GM12878 (cell line): Measurements from ENCODE around the gene EMP1. TPM values are rescaled to one million over a fixed set of nuclear protein-coding genes. Genes with fewer than 3 reads are reported as not detected.

Source experiments
- ATAC-seq: fragments of 200-7000 bp; cut with Tn5 transposase; 3 replicates; pipeline ENCODE4 v1.9.1; 2020; ENCODE audit warnings: mild to moderate bottlenecking, moderate library complexity
- BruUV-seq: library from RNA; stranded (reverse); fragments of 400-500 nt; replicated peaks from 2 replicates; lab custom pipeline; 2021; lab: Mats Ljungman, UMichigan
- CTCF ChIA-PET: fragments of 300-600 bp; sonication (Branson Sonifier 250); formaldehyde crosslinking; extraction: SDS; loops from one replicate; lab custom pipeline; 2021; ENCODE audit warnings: inconsistent platforms; lab: Yijun Ruan, JAX
- POLR2A ChIA-PET: fragments of 350-600 bp; formaldehyde crosslinking; extraction: SDS; loops from one replicate; lab custom pipeline; 2021; ENCODE audit warnings: inconsistent platforms; lab: Charles Lee
- RAD21 ChIA-PET: fragments of 300-600 bp; sonication (Branson Sonifier 250); formaldehyde crosslinking; loops from one replicate; lab custom pipeline; 2023; ENCODE audit warnings: antibody characterized with exemption; ENCODE audit not compliant: unreplicated experiment; lab: Charles Lee
- SMC1A ChIA-PET: fragments of 300-600 bp; sonication (Branson Sonifier 250); formaldehyde crosslinking; loops from one replicate; lab custom pipeline; 2023; ENCODE audit not compliant: unreplicated experiment, uncharacterized antibody; lab: Charles Lee
- DNase-seq: peaks from one replicate; pipeline ENCODE4 v3.0.0-alpha.2; 2011; ENCODE audit warnings: low read depth, low spot score
- FAIRE-seq: peaks from 3 replicates; lab custom pipeline; 2011; peaks lifted over from hg19 to GRCh38; lab: Jason Lieb, UNC
- H2AFZ ChIP-seq: 2 replicates; pipeline ENCODE4 v1.6.0; 2011; ENCODE audit warnings: low read depth, low read length, control low read depth; ENCODE audit not compliant: control insufficient read depth
- H3K27ac ChIP-seq: 2 replicates; pipeline ENCODE4 v1.5.1; 2011; ENCODE audit warnings: control low read depth; ENCODE audit not compliant: control insufficient read depth, insufficient read depth
- H3K27me3 ChIP-seq, 2 experiments: replicated peaks in 1 of 2; 2 replicates each; pipeline versions ENCODE4 v1.6.0 to v1.6.1; 2011; ENCODE audit warnings: low read length in 1 of 2; ENCODE audit not compliant: control insufficient read depth in 2 of 2, insufficient read depth in 2 of 2
- H3K36me3 ChIP-seq, 2 experiments: 2 replicates each; pipeline ENCODE4 v1.5.1; 2011; ENCODE audit warnings: low read length in 1 of 2; ENCODE audit not compliant: control insufficient read depth in 2 of 2, insufficient read depth in 2 of 2
- H3K4me1 ChIP-seq: 2 replicates; pipeline ENCODE4 v1.6.1; 2011; ENCODE audit warnings: mild to moderate bottlenecking, low read length, moderate library complexity, mixed read lengths; ENCODE audit not compliant: control insufficient read depth, insufficient read depth
- H3K4me2 ChIP-seq: 2 replicates; pipeline ENCODE4 v1.6.0; 2011; ENCODE audit warnings: control low read depth; ENCODE audit not compliant: control insufficient read depth, insufficient read depth
- H3K4me3 ChIP-seq: fragments of 200-600 bp; sonication (generic); 2 replicates; pipeline ENCODE4 v1.5.1; 2016
- H3K79me2 ChIP-seq: 2 replicates; pipeline ENCODE4 v1.6.0; 2011; ENCODE audit warnings: low read length; ENCODE audit not compliant: control insufficient read depth, insufficient read depth
- H3K9ac ChIP-seq: 2 replicates; pipeline ENCODE4 v1.8.0; 2011; ENCODE audit warnings: low read length, control low read depth, mixed read lengths; ENCODE audit not compliant: control insufficient read depth, insufficient read depth
- H3K9me3 ChIP-seq: replicated peaks from 3 replicates; pipeline ENCODE4 v1.5.1; 2011; ENCODE audit warnings: mild to moderate bottlenecking, low read length; ENCODE audit not compliant: control insufficient read depth, insufficient read depth
- H4K20me1 ChIP-seq: 2 replicates; pipeline ENCODE4 v1.6.0; 2011; ENCODE audit not compliant: control insufficient read depth, insufficient read depth
- ASH2L ChIP-seq: fragments of 300-600, 200-600 bp; sonication (generic); IDR thresholded peaks from 2 replicates; pipeline ENCODE4 v1.6.1; 2017; ENCODE audit warnings: low read depth, mild to moderate bottlenecking, borderline replicate concordance
- BHLHE40 ChIP-seq, 2 experiments: fragments of 450-650 bp in 1 of 2; IDR thresholded peaks; 2 replicates each; pipeline ENCODE4 v1.6.1; 2011 to 2017; ENCODE audit warnings: low read depth in 2 of 2, borderline replicate concordance in 1 of 2, improper control_type of control experiment in 1 of 2, low read length in 1 of 2, mild to moderate bottlenecking in 1 of 2
- FOXK2 ChIP-seq: fragments of 450-650 bp; IDR thresholded peaks from 2 replicates; pipeline ENCODE4 v1.6.1; 2017; ENCODE audit warnings: mild to moderate bottlenecking, moderate library complexity
- NFIC ChIP-seq: IDR thresholded peaks from 2 replicates; pipeline ENCODE4 v1.6.1; 2012; ENCODE audit warnings: low read depth, mild to moderate bottlenecking, inconsistent platforms, low read length, moderate library complexity
- NRF1 ChIP-seq: conservative IDR thresholded peaks from 2 replicates; pipeline ENCODE4 v1.6.1; 2011; ENCODE audit warnings: mild to moderate bottlenecking, low read depth, low read length, improper control_type of control experiment
- RAD51 ChIP-seq: fragments of 450-650 bp; IDR thresholded peaks from 2 replicates; pipeline ENCODE4 v1.6.1; 2016; ENCODE audit warnings: moderate library complexity, mild to moderate bottlenecking, inconsistent platforms
- SUZ12 ChIP-seq: fragments of 200-600 bp; sonication (generic); IDR thresholded peaks from one replicate; pipeline ENCODE4 v1.6.1; 2018; ENCODE audit warnings: antibody characterized with exemption, mild to moderate bottlenecking; ENCODE audit not compliant: unreplicated experiment
- USF1 ChIP-seq: IDR thresholded peaks from 2 replicates; pipeline ENCODE4 v1.6.1; 2011; ENCODE audit warnings: borderline replicate concordance, low read depth, mild to moderate bottlenecking, moderate library complexity, mixed read lengths, low read length; ENCODE audit not compliant: insufficient read depth; ENCODE audit errors: extremely low read length
- WGBS: methylation state at CpG from one replicate; pipeline ENCODE4 v1.1.6; 2016; ENCODE audit warnings: low lambda C conversion rate; ENCODE audit not compliant: insufficient replicate concordance, insufficient coverage; ENCODE audit errors: missing lambda C conversion rate; 5-methylcytosine and 5-hydroxymethylcytosine counted together
- in situ Hi-C: fragments of 300-500 bp; cut with MboI; formaldehyde crosslinking; loops from 9 replicates; pipeline ENCODE4 v1.14.3; 2018; ENCODE audit warnings: mixed read lengths
- intact Hi-C: fragments of 100-400 bp; cut with micrococcal nuclease; formaldehyde crosslinking; loops from one replicate; pipeline ENCODE4 v1.14.2; 2022; ENCODE audit not compliant: unreplicated experiment
- polyA plus RNA-seq, 11 experiments: library from polyadenylated mRNA; depleted of rRNA in 4 of 11; unstranded in 6 of 11; stranded (reverse) in 5 of 11; fragments of >200 nt; fragmentation: Nextera tagmentation in 4 of 11; fragmentation: Illumina TruSeq in 1 of 11; extraction: Ambion mirVana in 4 of 11; extraction: Trizol in 1 of 11; gene quantifications; 1 replicate in 1 of 11; 2 replicates in 10 of 11; pipeline versions ENCODE4 v1.2.1 to v1.2.3, GENCODE V29; 2011 to 2016; ENCODE audit warnings: inconsistent platforms in 2 of 11, missing spikeins in 2 of 11, low read depth in 1 of 11
- total RNA-seq, 4 experiments: library from RNA; depleted of rRNA in 3 of 4; stranded (reverse); fragments of >200 nt in 3 of 4; fragmentation: Illumina TruSeq in 1 of 4; extraction: Trizol in 1 of 4; gene quantifications; 2 replicates each; pipeline versions ENCODE4 v1.2.1 to v1.2.3, GENCODE V29; 2013 to 2021
- TF ChIP-seq, protein P1 (sequence below): fragments of 450-650 bp; IDR thresholded peaks from 2 replicates; pipeline ENCODE4 v1.6.1; 2017; ENCODE audit warnings: mild to moderate bottlenecking, moderate library complexity

The EMP1 gene
- total and polyA plus RNA-seq, 10 of the 15 experiments (the other 5 are each of a cell fraction or from before 2014, with no cell fraction given) = 0.09 to 0.90 (median 0.25) TPM; not detected in 1

DNA sequence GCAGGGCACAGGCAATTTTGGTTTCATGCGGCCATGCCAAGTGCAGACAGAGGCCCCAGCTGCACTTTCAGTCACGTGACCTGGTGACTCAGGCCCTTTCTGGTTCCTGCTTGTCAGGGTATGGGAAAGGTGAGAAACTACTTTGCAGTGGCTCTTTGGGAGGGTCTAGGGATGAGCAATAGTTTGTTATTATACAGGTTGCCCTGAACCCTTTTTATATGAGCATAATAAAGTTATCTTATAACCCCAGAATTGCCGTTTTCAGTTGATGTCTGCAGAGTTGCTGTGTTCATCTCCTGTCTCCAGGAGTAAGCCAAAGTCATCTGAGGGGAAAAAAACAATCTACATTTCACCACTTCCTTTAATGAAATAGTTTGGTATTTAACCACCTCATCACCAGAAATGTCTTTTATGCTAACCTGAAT lies 30.9 kb upstream of the EMP1 start:
- RAD21 ChIA-PET = no interaction called here
- intact Hi-C loops (no loop called here), in situ Hi-C loops (no loop called here)
- TF ChIP-seq, protein P1, sequence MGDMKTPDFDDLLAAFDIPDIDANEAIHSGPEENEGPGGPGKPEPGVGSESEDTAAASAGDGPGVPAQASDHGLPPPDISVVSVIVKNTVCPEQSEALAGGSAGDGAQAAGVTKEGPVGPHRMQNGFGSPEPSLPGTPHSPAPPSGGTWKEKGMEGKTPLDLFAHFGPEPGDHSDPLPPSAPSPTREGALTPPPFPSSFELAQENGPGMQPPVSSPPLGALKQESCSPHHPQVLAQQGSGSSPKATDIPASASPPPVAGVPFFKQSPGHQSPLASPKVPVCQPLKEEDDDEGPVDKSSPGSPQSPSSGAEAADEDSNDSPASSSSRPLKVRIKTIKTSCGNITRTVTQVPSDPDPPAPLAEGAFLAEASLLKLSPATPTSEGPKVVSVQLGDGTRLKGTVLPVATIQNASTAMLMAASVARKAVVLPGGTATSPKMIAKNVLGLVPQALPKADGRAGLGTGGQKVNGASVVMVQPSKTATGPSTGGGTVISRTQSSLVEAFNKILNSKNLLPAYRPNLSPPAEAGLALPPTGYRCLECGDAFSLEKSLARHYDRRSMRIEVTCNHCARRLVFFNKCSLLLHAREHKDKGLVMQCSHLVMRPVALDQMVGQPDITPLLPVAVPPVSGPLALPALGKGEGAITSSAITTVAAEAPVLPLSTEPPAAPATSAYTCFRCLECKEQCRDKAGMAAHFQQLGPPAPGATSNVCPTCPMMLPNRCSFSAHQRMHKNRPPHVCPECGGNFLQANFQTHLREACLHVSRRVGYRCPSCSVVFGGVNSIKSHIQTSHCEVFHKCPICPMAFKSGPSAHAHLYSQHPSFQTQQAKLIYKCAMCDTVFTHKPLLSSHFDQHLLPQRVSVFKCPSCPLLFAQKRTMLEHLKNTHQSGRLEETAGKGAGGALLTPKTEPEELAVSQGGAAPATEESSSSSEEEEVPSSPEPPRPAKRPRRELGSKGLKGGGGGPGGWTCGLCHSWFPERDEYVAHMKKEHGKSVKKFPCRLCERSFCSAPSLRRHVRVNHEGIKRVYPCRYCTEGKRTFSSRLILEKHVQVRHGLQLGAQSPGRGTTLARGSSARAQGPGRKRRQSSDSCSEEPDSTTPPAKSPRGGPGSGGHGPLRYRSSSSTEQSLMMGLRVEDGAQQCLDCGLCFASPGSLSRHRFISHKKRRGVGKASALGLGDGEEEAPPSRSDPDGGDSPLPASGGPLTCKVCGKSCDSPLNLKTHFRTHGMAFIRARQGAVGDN = no peak
- TF ChIP-seq RAD51 (peak; percentile 81; the same call in 1 of the 2 replicates), NRF1 (no peak), SUZ12 (no peak), NFIC (no peak), ASH2L (no peak), USF1 (peak; percentile 67), FOXK2 (no peak), BHLHE40 (IDR thresholded peaks at IDR 0.05; ENCODE audit: borderline replicate concordance in 1 of 2, low read depth in 2 of 2, low read length in 1 of 2) (peak in 1 of 2 experiments; percentile 66; a peak in 2 of 4 replicates)
- Histone ChIP-seq H4K20me1 (no peaks in the 10 kb centered on the region), H3K27me3 (peaks cover 2 to 11% of the 10 kb centered on the region in 2 experiments; a peak in 3 of 4 replicates), H3K4me2 (no peak overlapping the region), H3K27ac (no peak overlapping the region), H3K36me3 (no peaks in the 10 kb centered on the region), H2AFZ (no peak overlapping the region), H3K9me3 (no peaks in the 10 kb centered on the region; the same call in 2 of the 3 replicates), H3K4me1 (no peaks in the 10 kb centered on the region), H3K79me2 (no peaks in the 10 kb centered on the region), H3K9ac (no peak overlapping the region), H3K4me3 (no peak overlapping the region)
- DNase-seq = no peak
- BruUV-seq = no TSS peak
- no peak for ATAC-seq
- WGBS = 20% methylated on average over 3 of the region's 3 CpGs
- SMC1A ChIA-PET = interaction anchor here (1.1 kb wide), 1 partner anchor 17 kb away, joined by 4 read pairs; no protein-coding TSS in a partner anchor
- CTCF ChIA-PET = no interaction called here
- FAIRE-seq = no peak
- POLR2A ChIA-PET = no interaction called here
